ENCODE measurements around the gene AGBL5.

DNA sequence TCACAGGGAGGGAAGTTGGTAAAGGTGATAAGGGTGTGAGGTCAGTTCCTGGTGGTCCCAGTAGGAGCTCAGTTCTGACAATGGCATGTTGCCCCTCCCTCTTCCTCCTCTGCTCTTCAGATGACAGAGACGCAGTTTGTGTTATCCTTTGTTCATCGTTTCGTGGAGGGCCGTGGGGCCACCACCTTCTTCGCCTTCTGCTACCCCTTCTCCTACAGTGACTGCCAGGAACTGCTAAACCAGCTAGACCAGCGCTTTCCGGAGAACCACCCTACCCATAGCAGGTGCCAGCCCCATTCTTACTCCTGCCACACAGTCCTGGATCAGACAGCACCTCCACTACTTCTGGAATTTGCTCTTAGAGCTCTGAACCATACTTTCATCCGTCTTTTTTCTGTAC lies 2.3 kb downstream of the AGBL5 start:
- TF ChIP-seq, protein P1, sequence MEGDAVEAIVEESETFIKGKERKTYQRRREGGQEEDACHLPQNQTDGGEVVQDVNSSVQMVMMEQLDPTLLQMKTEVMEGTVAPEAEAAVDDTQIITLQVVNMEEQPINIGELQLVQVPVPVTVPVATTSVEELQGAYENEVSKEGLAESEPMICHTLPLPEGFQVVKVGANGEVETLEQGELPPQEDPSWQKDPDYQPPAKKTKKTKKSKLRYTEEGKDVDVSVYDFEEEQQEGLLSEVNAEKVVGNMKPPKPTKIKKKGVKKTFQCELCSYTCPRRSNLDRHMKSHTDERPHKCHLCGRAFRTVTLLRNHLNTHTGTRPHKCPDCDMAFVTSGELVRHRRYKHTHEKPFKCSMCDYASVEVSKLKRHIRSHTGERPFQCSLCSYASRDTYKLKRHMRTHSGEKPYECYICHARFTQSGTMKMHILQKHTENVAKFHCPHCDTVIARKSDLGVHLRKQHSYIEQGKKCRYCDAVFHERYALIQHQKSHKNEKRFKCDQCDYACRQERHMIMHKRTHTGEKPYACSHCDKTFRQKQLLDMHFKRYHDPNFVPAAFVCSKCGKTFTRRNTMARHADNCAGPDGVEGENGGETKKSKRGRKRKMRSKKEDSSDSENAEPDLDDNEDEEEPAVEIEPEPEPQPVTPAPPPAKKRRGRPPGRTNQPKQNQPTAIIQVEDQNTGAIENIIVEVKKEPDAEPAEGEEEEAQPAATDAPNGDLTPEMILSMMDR (IDR thresholded peaks at IDR 0.05) = no peak
- TF ChIP-seq HDAC2 (IDR thresholded peaks at IDR 0.05) = no peak
